Right lobe of liver (tissue), 4 donors: Measurements from ENCODE around the gene RIPK3.

Experiments
- POLR2A ChIP-seq: fragments of 450-650 bp; IDR thresholded peaks from one replicate; pipeline ENCODE4 v1.6.1; 2017; ENCODE audit warnings: antibody characterized with exemption, mild to moderate bottlenecking
- TF ChIP-seq, protein P1 (sequence below), 4 donors: fragments of 200-600 bp in 3 of 4; fragments of 450-650 bp in 1 of 4; IDR thresholded peaks; one replicate each; pipeline versions ENCODE4 v1.5.1 to v1.8.0; 2016 to 2022; ENCODE audit warnings: antibody characterized with exemption in 4 of 4, mild to moderate bottlenecking in 2 of 4
- donor health status: DM: no; HTN: no; CAD: no.
- donor health status: DM: no; HTN: no; CAD: no.
- donor health status: DM: no; HTN: yes; CAD: no.

- TF ChIP-seq, protein P1, sequence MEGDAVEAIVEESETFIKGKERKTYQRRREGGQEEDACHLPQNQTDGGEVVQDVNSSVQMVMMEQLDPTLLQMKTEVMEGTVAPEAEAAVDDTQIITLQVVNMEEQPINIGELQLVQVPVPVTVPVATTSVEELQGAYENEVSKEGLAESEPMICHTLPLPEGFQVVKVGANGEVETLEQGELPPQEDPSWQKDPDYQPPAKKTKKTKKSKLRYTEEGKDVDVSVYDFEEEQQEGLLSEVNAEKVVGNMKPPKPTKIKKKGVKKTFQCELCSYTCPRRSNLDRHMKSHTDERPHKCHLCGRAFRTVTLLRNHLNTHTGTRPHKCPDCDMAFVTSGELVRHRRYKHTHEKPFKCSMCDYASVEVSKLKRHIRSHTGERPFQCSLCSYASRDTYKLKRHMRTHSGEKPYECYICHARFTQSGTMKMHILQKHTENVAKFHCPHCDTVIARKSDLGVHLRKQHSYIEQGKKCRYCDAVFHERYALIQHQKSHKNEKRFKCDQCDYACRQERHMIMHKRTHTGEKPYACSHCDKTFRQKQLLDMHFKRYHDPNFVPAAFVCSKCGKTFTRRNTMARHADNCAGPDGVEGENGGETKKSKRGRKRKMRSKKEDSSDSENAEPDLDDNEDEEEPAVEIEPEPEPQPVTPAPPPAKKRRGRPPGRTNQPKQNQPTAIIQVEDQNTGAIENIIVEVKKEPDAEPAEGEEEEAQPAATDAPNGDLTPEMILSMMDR (IDR thresholded peaks at IDR 0.05) = no peak
- TF ChIP-seq POLR2A = no peak
Measured at GRCh38 chr14:24335461-24336171, 4.2 kb downstream of the RIPK3 start.
